Muscle layer of colon (tissue), 2 donors: ENCODE results near the gene STK10.

ENCODE experiments used
- H3K27ac ChIP-seq: one replicate; pipeline ENCODE4 v1.7.0; 2013; ENCODE audit warnings: low read depth, mild to moderate bottlenecking, low read length, moderate library complexity
- H3K27me3 ChIP-seq, 2 donors: one replicate each; pipeline ENCODE4 v1.7.0; 2013; ENCODE audit warnings: low read length in 2 of 2, mild to moderate bottlenecking in 2 of 2; ENCODE audit not compliant: insufficient read depth in 2 of 2, control insufficient read depth in 1 of 2
- H3K36me3 ChIP-seq: one replicate; pipeline ENCODE4 v1.7.0; 2013; ENCODE audit warnings: mild to moderate bottlenecking, low read length; ENCODE audit not compliant: insufficient read depth
- H3K4me1 ChIP-seq: one replicate; pipeline ENCODE4 v1.7.0; 2013; ENCODE audit warnings: mild to moderate bottlenecking, low read length; ENCODE audit not compliant: insufficient read depth
- H3K4me3 ChIP-seq, 2 donors: one replicate each; pipeline ENCODE4 v1.7.0; 2013; ENCODE audit warnings: low read length in 2 of 2, low read depth in 1 of 2, mild to moderate bottlenecking in 1 of 2, moderate library complexity in 1 of 2
- H3K9ac ChIP-seq: one replicate; pipeline ENCODE4 v1.7.0; 2013; ENCODE audit warnings: low read length
- H3K9me3 ChIP-seq: one replicate; pipeline ENCODE4 v1.7.0; 2013; ENCODE audit warnings: mild to moderate bottlenecking, low read length
- donor health status: abdominal sarcoma.
- donor health status: Adenocarcinoma of cecum.

The STK10 gene

DNA sequence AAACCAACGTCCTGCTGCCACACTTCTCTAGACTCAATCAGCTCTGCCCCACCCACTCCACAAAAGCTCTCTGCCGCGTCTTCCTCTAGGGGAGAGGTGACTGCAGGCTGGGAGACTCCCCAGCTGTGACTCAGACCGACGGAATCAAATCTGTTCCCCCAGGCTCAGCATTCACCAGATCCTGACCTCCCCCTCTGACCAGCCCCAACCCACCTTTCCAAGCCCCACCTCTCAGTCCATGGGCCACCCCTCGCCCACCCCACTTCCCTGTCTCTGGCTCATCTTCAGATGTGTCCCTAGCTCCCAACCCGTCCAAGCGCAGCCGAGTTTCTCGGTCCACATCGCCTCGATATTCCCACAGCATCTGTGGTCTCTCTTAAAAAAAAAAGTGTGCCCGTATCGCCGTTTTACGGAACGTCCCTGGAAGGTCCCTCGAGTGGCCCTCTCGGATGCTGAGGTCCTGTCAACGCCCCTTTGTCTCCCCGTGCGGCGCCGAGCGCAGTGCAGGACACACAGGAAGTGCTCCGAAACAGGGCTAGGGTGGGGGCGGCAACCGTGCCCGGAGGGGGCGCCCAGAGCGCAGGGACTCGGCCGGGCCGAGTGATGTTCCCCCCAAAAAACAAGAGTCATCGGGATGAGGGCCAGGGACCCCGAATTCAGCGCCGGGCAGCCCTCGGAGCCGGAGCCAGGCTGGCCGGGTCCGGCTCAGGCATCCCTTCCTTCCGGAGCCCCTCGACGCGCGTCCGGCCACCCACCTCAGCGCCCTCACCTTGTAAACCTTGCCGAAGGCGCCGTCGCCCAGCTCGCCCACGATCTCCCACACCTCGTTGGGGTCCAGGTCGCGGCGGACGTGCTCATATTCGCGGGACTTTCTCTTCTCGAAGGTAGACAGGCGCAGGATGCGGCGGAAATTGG is 649 bp downstream of the STK10 start:
- H3K27me3 ChIP-seq = no peaks in the 10 kb centered on the region
- H3K4me1 ChIP-seq = peaks cover 15% of the 10 kb centered on the region
- no peaks in the 10 kb centered on the region for H3K9me3 ChIP-seq
- H3K36me3 ChIP-seq = no peaks in the 10 kb centered on the region
- H3K9ac ChIP-seq = peak overlapping the region; percentile 70
- H3K4me3 ChIP-seq = peak overlapping the region; percentile 87 to 94
- peak overlapping the region; percentile 83 for H3K27ac ChIP-seq

- H3K4me3 ChIP-seq = peak overlapping the region in 1 of 2 donors; percentile 87
- H3K36me3 ChIP-seq = no peaks in the 10 kb centered on the region
- H3K27ac ChIP-seq = peak overlapping the region; percentile 83
- no peaks in the 10 kb centered on the region for H3K27me3 ChIP-seq
- no peak overlapping the region for H3K9ac ChIP-seq
- no peaks in the 10 kb centered on the region for H3K9me3 ChIP-seq
- H3K4me1 ChIP-seq = peaks cover 15% of the 10 kb centered on the region
Observed at GRCh38 chr5:172186114-172186695, 1.8 kb downstream of the STK10 start.

DNA sequence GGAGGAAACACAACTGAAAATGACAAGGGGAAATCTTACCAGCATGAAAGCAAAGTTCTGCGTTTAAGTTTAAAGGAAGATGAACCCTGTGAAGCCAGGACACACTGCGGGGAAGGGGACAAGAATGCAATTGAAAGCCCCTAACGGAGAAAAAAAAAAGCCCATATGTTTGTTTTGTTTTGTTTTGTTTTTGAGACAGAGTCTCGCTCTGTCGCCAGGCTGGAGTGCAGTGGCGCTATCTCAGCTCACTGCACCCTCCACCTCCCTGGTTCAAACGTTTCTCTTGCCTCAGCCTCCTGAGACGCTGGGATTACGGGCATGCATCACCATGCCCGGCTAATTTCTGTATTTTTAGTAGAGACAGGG is 2.9 kb downstream of the STK10 start:
- no peaks in the 10 kb centered on the region for H3K9me3 ChIP-seq
- no peaks in the 10 kb centered on the region for H3K27me3 ChIP-seq
- no peak overlapping the region for H3K27ac ChIP-seq
- peaks cover 15% of the 10 kb centered on the region for H3K4me1 ChIP-seq
- no peak overlapping the region for H3K4me3 ChIP-seq
- no peak overlapping the region for H3K9ac ChIP-seq
- H3K36me3 ChIP-seq = no peaks in the 10 kb centered on the region

- Histone ChIP-seq H3K4me3 (no peak overlapping the region), H3K9me3 (no peaks in the 10 kb centered on the region), H3K36me3 (no peaks in the 10 kb centered on the region), H3K27ac (no peak overlapping the region), H3K9ac (no peak overlapping the region), H3K4me1 (peaks cover 10% of the 10 kb centered on the region), H3K27me3 (no peaks in the 10 kb centered on the region)
Observed at GRCh38 chr5:172183881-172184280, 4.1 kb downstream of the STK10 start.

DNA sequence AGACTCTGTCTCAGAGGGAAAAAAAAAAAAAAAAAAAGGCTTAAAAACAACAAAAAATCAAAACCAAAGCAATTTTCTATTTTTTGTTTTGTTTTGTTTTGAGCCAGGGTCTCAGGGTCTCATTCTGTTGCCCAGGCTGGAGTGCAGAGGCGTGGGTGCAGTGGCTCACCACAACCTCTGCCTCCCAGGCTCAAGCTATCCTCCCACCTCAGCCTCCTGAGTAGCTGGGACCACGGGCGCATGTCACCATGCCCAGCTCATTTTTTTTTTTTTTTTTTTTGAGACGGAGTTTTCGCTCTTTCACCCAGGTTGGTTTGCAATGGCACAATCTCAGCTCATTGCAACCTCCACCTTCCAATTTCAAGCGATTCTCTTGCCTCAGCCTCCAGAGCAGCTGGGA is 5.7 kb downstream of the STK10 start:
- no peak overlapping the region for H3K9ac ChIP-seq
- no peak overlapping the region for H3K4me3 ChIP-seq
- no peaks in the 10 kb centered on the region for H3K36me3 ChIP-seq
- H3K27ac ChIP-seq = no peak overlapping the region
- no peaks in the 10 kb centered on the region for H3K9me3 ChIP-seq
- H3K27me3 ChIP-seq = no peaks in the 10 kb centered on the region
- peaks cover 10% of the 10 kb centered on the region for H3K4me1 ChIP-seq

DNA sequence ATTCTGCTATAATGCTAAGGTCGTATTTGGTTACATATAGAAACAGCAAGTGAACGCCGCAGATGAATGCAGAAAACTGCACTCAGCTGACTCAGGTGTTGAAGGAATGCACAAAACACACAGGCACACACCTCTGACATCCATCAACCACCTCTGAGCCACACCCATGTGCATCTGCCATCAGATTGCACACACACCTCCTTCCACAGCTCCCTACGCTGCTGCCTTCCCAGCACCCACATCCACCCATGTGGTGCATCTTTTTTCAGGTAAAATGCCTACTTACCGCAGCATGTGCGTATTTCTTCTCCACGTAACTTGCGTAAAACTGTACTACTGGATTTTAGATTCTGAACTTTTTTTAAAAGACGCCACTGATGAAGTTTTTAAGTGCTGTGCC is 7.1 kb downstream of the STK10 start:
- H3K4me1 ChIP-seq = no peaks in the 10 kb centered on the region
- no peak overlapping the region for H3K9ac ChIP-seq
- H3K36me3 ChIP-seq = no peaks in the 10 kb centered on the region
- no peak overlapping the region for H3K27ac ChIP-seq
- no peaks in the 10 kb centered on the region for H3K27me3 ChIP-seq
- H3K4me3 ChIP-seq = no peak overlapping the region
- no peaks in the 10 kb centered on the region for H3K9me3 ChIP-seq

GRCh38 chr5:172178991-172179989 is 8.7 kb downstream of the STK10 start:
- Histone ChIP-seq H3K36me3 (no peaks in the 10 kb centered on the region), H3K4me3 (no peak overlapping the region), H3K9ac (no peak overlapping the region), H3K27me3 (no peaks in the 10 kb centered on the region), H3K27ac (no peak overlapping the region), H3K4me1 (no peaks in the 10 kb centered on the region), H3K9me3 (no peaks in the 10 kb centered on the region)

- H3K27ac ChIP-seq = no peak overlapping the region
- no peaks in the 10 kb centered on the region for H3K9me3 ChIP-seq
- no peaks in the 10 kb centered on the region for H3K27me3 ChIP-seq
- H3K4me3 ChIP-seq = no peak overlapping the region
- no peak overlapping the region for H3K9ac ChIP-seq
- no peaks in the 10 kb centered on the region for H3K4me1 ChIP-seq
- no peaks in the 10 kb centered on the region for H3K36me3 ChIP-seq
Observed at GRCh38 chr5:172178301-172178987, 9.6 kb downstream of the STK10 start.

DNA sequence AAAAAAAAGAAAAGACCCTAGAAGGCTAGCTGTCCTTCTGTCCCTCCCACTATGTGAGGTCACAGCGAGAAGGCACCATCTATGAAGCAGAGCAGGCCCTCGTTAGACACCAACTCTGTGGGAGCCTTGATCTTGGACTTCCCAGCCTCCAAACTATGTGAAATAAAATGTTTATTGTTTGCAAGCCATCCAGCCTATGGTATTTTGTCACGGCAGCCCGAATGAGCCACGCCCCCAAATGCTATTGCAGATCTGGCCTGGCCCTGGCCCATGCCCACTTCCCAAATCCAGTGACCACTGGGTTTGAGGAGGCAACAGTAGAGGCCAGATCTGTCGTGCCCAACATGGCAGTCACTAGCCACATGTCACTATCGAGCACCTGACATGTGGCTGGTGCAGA is 10.8 kb downstream of the STK10 start:
- no peak overlapping the region for H3K4me3 ChIP-seq
- H3K9me3 ChIP-seq = no peaks in the 10 kb centered on the region
- H3K36me3 ChIP-seq = no peaks in the 10 kb centered on the region
- H3K27me3 ChIP-seq = no peaks in the 10 kb centered on the region
- no peaks in the 10 kb centered on the region for H3K4me1 ChIP-seq
- H3K9ac ChIP-seq = no peak overlapping the region
- no peak overlapping the region for H3K27ac ChIP-seq

DNA sequence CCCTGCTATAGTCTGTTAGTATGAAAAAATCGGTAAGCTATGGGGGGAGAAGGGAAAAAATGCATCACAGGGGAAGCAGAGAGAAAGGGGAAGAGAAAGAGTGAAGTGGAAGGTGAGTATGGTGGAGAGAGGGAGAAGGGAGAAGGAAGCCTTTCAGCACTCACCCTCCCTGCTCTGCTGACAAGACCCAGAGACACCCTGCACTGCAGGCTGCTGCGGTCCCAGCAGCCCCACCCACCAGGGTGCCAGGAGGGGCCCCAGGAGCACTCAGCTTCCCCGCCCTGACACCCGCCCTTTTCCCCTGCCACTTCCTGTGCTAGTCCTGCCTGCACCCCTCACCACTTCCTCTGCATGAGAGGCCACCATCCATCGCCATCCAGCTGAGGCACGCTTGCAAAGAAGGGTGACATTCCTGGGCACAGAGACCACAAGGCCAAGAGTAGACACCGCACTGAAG is 12.7 kb downstream of the STK10 start:
- no peaks in the 10 kb centered on the region for H3K4me1 ChIP-seq
- H3K27ac ChIP-seq = no peak overlapping the region
- no peaks in the 10 kb centered on the region for H3K27me3 ChIP-seq
- no peaks in the 10 kb centered on the region for H3K36me3 ChIP-seq
- H3K9ac ChIP-seq = no peak overlapping the region
- no peaks in the 10 kb centered on the region for H3K9me3 ChIP-seq
- H3K4me3 ChIP-seq = no peak overlapping the region
